ENCODE measurements around the gene KLHL22.

The KLHL22 gene

DNA sequence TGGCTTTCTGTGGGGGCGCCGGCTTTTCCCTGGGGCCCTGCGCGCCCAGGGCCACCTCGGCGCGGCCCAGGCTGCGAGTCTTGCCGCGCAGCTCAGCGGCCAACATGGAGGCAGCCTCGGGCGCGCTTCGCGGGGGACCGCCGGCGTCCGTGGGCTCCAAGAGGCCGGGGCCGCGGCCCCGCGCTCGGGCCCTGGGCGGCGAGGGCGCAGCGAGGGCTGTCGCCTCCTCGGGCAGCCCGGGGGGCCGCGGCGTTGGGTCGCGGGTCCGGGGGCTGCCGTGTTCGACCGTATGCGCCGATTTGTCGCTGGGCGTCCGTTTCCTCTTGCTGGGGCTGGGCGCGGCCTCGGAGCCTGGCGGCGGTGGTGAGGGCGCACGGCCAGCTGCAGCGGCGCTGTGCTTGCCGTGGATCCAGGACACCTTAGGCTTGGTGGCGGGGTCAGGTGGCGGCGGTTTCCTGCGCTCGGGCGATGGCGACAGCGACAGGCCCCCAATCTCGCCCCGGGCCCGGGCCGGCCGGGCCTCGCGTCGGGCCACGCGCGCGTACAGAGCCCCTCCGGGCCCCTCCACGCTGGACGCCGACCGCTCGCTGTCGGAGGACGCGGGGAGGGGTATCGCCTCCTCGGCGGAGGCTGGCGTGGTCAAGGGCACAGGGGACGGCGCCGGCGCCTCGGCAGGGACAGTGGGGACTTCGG lies 69.9 kb downstream of the KLHL22 start:
- no peaks in the 10 kb centered on the region for H3K9me2 ChIP-seq (replicated peaks; ENCODE audit: insufficient read depth, low read length)
- no peak for DNase-seq
- H3K36me3 ChIP-seq (replicated peaks; ENCODE audit: insufficient read depth, low read length) = no peaks in the 10 kb centered on the region
- no peak overlapping the region for H3K4me2 ChIP-seq (ENCODE audit: low read depth, low read length)
- H3K9ac ChIP-seq (ENCODE audit: low read length) = no peak overlapping the region
- TF ChIP-seq, protein P1, sequence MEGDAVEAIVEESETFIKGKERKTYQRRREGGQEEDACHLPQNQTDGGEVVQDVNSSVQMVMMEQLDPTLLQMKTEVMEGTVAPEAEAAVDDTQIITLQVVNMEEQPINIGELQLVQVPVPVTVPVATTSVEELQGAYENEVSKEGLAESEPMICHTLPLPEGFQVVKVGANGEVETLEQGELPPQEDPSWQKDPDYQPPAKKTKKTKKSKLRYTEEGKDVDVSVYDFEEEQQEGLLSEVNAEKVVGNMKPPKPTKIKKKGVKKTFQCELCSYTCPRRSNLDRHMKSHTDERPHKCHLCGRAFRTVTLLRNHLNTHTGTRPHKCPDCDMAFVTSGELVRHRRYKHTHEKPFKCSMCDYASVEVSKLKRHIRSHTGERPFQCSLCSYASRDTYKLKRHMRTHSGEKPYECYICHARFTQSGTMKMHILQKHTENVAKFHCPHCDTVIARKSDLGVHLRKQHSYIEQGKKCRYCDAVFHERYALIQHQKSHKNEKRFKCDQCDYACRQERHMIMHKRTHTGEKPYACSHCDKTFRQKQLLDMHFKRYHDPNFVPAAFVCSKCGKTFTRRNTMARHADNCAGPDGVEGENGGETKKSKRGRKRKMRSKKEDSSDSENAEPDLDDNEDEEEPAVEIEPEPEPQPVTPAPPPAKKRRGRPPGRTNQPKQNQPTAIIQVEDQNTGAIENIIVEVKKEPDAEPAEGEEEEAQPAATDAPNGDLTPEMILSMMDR (IDR thresholded peaks at IDR 0.05; ENCODE audit: low read length) = no peak
- TF ChIP-seq EZH2phosphoT487 (IDR thresholded peaks at IDR 0.05; ENCODE audit: low read length) (no peak), EZH2 (optimal IDR thresholded peaks at IDR 0.05; ENCODE audit: low read depth, low read length) (no peak)
- H3K27ac ChIP-seq (ENCODE audit: low read length) = no peak overlapping the region
- H3K4me3 ChIP-seq (ENCODE audit: low read length) = no peak overlapping the region
- no peak overlapping the region for H2AFZ ChIP-seq (ENCODE audit: low read length)
- H3K79me2 ChIP-seq (ENCODE audit: low read length) = no peaks in the 10 kb centered on the region
- no peaks in the 10 kb centered on the region for H3K9me3 ChIP-seq (replicated peaks; ENCODE audit: insufficient read depth, low read length)
- no peaks in the 10 kb centered on the region for H3F3A ChIP-seq (ENCODE audit: insufficient read depth, low read length)
- peaks cover 53% of the 10 kb centered on the region for H3K27me3 ChIP-seq (replicated peaks; ENCODE audit: insufficient read depth, low read length)
- no peaks in the 10 kb centered on the region for H3K4me1 ChIP-seq (ENCODE audit: low read length)
- no peaks in the 10 kb centered on the region for H4K20me1 ChIP-seq (ENCODE audit: insufficient read depth, low read length)

DNA sequence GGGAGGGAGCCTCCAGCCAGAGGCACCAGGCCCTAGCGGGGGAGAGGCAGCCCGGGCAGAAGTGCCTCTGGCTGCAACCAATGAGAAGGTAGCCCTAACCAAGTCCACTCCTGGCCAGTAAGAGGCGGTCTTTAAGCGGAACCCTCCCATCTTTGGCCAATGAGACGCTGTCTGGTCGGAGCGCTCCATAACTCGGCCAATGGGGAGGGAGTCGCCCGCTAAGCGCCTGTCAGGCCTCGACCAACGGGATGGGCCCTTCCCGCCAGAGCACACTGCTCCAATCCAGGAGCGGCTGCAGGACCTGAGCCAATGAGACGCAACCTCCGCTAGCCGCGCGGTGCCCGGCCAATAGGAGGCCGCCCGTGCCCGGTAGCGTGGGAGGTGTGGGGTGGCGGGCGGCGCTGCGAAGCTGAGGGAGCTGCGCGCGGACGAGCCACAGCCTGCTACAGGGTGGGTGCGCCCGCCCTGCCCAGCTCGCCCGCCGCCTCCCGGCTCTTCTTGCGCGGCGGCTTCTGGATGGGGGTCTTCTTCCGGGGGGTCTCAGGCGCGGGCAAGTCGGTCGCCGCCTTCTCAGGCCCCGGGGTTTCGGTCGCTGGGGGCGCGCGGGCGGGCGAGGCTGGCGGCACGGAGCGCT lies 70.5 kb downstream of the KLHL22 start:
- Histone ChIP-seq H4K20me1 (ENCODE audit: insufficient read depth, low read length) (no peaks in the 10 kb centered on the region), H3K4me2 (ENCODE audit: low read depth, low read length) (no peak overlapping the region), H2AFZ (ENCODE audit: low read length) (no peak overlapping the region), H3K27ac (ENCODE audit: low read length) (no peak overlapping the region), H3K4me1 (ENCODE audit: low read length) (no peaks in the 10 kb centered on the region), H3K9me3 (replicated peaks; ENCODE audit: insufficient read depth, low read length) (no peaks in the 10 kb centered on the region), H3K79me2 (ENCODE audit: low read length) (no peaks in the 10 kb centered on the region), H3K9me2 (replicated peaks; ENCODE audit: insufficient read depth, low read length) (no peaks in the 10 kb centered on the region), H3K27me3 (replicated peaks; ENCODE audit: insufficient read depth, low read length) (peaks cover 46% of the 10 kb centered on the region), H3K9ac (ENCODE audit: low read length) (no peak overlapping the region), H3K4me3 (ENCODE audit: low read length) (no peak overlapping the region), H3F3A (ENCODE audit: insufficient read depth, low read length) (no peaks in the 10 kb centered on the region), H3K36me3 (replicated peaks; ENCODE audit: insufficient read depth, low read length) (no peaks in the 10 kb centered on the region)
- TF ChIP-seq EZH2 (optimal IDR thresholded peaks at IDR 0.05; ENCODE audit: low read depth, low read length) (no peak), EZH2phosphoT487 (IDR thresholded peaks at IDR 0.05; ENCODE audit: low read length) (no peak)
- TF ChIP-seq, protein P1 (IDR thresholded peaks at IDR 0.05; ENCODE audit: low read length) = no peak
- no peak for DNase-seq

DNA sequence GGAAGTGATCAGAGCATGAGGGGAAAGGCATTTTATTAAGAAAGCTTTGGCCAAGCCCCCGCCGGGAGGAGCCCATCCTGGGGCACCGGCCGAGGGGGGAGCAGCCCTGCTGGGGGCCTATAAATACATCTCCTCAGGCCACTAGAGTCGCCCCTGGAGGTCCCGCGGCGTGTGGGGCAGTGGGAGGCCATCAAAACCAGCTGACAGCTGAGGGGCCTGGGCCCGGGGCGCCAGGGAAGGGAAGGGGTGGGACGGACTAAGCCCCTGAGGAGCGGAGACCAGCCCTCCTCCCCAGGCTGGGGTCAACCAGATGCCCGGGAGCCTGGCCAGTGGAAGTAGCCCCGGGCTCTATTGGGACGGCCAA lies 71.0 kb downstream of the KLHL22 start:
- Histone ChIP-seq H3K27me3 (replicated peaks; ENCODE audit: insufficient read depth, low read length) (peaks cover 46% of the 10 kb centered on the region), H3K4me2 (ENCODE audit: low read depth, low read length) (no peak overlapping the region)

More for the DNA sequence above, 71.0 kb downstream of the KLHL22 start:
- no peak for DNase-seq
- Histone ChIP-seq H3K9me2 (replicated peaks; ENCODE audit: insufficient read depth, low read length) (no peaks in the 10 kb centered on the region), H3K9ac (ENCODE audit: low read length) (no peak overlapping the region), H3K4me1 (ENCODE audit: low read length) (no peaks in the 10 kb centered on the region), H3K27ac (ENCODE audit: low read length) (no peak overlapping the region), H3K36me3 (replicated peaks; ENCODE audit: insufficient read depth, low read length) (no peaks in the 10 kb centered on the region), H3K4me3 (ENCODE audit: low read length) (no peak overlapping the region), H3K79me2 (ENCODE audit: low read length) (no peaks in the 10 kb centered on the region), H2AFZ (ENCODE audit: low read length) (no peak overlapping the region), H4K20me1 (ENCODE audit: insufficient read depth, low read length) (no peaks in the 10 kb centered on the region), H3F3A (ENCODE audit: insufficient read depth, low read length) (no peaks in the 10 kb centered on the region), H3K9me3 (replicated peaks; ENCODE audit: insufficient read depth, low read length) (no peaks in the 10 kb centered on the region)
- TF ChIP-seq EZH2 (optimal IDR thresholded peaks at IDR 0.05; ENCODE audit: low read depth, low read length) (no peak), EZH2phosphoT487 (IDR thresholded peaks at IDR 0.05; ENCODE audit: low read length) (no peak)
- TF ChIP-seq, protein P1 (IDR thresholded peaks at IDR 0.05; ENCODE audit: low read length) = no peak
